Measurements from ENCODE around the gene HELB. TPM values are rescaled to one million over a fixed set of nuclear protein-coding genes. Genes with fewer than 3 reads are reported as not detected.

The HELB gene
- polyA plus RNA-seq, 1 donor from 2014 or later = 1.8 TPM

DNA sequence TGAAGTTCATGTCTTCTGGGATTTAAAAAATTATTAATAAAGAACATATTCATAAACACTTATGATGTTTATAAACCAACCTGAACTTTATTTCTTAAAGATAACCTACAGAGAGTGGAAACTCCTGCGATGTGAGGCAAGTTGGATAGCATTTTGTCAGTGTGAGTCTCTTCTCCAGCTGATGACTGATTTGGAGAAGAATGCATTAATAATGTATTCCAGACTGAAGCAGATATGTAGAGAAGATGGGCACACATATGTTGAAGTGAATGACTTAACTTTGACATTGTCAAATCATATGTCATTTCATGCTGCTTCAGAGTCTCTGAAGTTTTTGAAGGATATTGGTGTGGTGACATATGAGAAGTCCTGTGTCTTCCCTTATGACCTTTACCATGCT lies 7.3 kb downstream of the HELB start:
- no peaks in the 10 kb centered on the region for H4K20me1 ChIP-seq (ENCODE audit: insufficient read depth)
- TF ChIP-seq, protein P1, sequence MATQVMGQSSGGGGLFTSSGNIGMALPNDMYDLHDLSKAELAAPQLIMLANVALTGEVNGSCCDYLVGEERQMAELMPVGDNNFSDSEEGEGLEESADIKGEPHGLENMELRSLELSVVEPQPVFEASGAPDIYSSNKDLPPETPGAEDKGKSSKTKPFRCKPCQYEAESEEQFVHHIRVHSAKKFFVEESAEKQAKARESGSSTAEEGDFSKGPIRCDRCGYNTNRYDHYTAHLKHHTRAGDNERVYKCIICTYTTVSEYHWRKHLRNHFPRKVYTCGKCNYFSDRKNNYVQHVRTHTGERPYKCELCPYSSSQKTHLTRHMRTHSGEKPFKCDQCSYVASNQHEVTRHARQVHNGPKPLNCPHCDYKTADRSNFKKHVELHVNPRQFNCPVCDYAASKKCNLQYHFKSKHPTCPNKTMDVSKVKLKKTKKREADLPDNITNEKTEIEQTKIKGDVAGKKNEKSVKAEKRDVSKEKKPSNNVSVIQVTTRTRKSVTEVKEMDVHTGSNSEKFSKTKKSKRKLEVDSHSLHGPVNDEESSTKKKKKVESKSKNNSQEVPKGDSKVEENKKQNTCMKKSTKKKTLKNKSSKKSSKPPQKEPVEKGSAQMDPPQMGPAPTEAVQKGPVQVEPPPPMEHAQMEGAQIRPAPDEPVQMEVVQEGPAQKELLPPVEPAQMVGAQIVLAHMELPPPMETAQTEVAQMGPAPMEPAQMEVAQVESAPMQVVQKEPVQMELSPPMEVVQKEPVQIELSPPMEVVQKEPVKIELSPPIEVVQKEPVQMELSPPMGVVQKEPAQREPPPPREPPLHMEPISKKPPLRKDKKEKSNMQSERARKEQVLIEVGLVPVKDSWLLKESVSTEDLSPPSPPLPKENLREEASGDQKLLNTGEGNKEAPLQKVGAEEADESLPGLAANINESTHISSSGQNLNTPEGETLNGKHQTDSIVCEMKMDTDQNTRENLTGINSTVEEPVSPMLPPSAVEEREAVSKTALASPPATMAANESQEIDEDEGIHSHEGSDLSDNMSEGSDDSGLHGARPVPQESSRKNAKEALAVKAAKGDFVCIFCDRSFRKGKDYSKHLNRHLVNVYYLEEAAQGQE (IDR thresholded peaks at IDR 0.05; ENCODE audit: borderline replicate concordance) = no peak
- TF ChIP-seq, protein P2, sequence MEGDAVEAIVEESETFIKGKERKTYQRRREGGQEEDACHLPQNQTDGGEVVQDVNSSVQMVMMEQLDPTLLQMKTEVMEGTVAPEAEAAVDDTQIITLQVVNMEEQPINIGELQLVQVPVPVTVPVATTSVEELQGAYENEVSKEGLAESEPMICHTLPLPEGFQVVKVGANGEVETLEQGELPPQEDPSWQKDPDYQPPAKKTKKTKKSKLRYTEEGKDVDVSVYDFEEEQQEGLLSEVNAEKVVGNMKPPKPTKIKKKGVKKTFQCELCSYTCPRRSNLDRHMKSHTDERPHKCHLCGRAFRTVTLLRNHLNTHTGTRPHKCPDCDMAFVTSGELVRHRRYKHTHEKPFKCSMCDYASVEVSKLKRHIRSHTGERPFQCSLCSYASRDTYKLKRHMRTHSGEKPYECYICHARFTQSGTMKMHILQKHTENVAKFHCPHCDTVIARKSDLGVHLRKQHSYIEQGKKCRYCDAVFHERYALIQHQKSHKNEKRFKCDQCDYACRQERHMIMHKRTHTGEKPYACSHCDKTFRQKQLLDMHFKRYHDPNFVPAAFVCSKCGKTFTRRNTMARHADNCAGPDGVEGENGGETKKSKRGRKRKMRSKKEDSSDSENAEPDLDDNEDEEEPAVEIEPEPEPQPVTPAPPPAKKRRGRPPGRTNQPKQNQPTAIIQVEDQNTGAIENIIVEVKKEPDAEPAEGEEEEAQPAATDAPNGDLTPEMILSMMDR (IDR thresholded peaks at IDR 0.05; ENCODE audit: poor library complexity, severe bottlenecking) = no peak
- no peak for TF ChIP-seq POLR2AphosphoS5 (IDR thresholded peaks at IDR 0.05)
- no peak overlapping the region for H2AFZ ChIP-seq (ENCODE audit: low read depth, low read length)
- H3K9me3 ChIP-seq (ENCODE audit: low read length) = no peaks in the 10 kb centered on the region
- H3K4me3 ChIP-seq (ENCODE audit: low read length) = no peak overlapping the region
- H3K27ac ChIP-seq (ENCODE audit: low read length) = no peak overlapping the region
- no peak overlapping the region for H3K9ac ChIP-seq (ENCODE audit: low read length)
- H3K79me2 ChIP-seq (replicated peaks; ENCODE audit: insufficient read depth, low read length) = no peaks in the 10 kb centered on the region
- no peaks in the 10 kb centered on the region for H3K36me3 ChIP-seq (ENCODE audit: insufficient read depth, low read length)
- H3K27me3 ChIP-seq (ENCODE audit: insufficient read depth, low read depth, low read length) = no peaks in the 10 kb centered on the region
- no peaks in the 10 kb centered on the region for H3F3A ChIP-seq (ENCODE audit: insufficient read depth, low read length, poor library complexity, severe bottlenecking)
- H3K9me2 ChIP-seq (ENCODE audit: insufficient read depth, low read length) = no peaks in the 10 kb centered on the region
- no peak overlapping the region for H3K4me2 ChIP-seq (ENCODE audit: low read length)

DNA sequence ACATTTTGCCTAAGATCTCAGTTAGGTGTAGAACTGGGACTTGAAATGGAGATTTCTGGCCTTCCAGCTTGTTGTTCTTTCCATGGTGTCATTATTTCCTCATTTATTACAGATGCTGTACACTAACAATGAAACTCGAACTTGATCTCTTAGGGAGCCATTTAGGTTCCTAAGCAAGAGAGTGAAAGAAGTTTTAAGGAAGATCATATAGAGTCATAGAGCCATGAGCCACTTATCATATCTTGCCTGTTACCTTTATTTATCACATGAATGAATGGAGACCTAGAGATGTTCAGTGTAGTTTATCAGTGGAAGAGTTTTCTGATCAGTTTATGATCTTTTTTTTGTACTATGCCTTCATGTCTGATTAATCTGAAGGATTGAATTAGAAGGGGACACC lies 9.9 kb downstream of the HELB start:
- Histone ChIP-seq H3K4me2 (ENCODE audit: low read length) (no peak overlapping the region), H3K36me3 (ENCODE audit: insufficient read depth, low read length) (no peaks in the 10 kb centered on the region), H3K27ac (ENCODE audit: low read length) (no peak overlapping the region), H3K4me3 (ENCODE audit: low read length) (no peak overlapping the region), H3F3A (ENCODE audit: insufficient read depth, low read length, poor library complexity, severe bottlenecking) (no peaks in the 10 kb centered on the region), H3K9me3 (ENCODE audit: low read length) (no peaks in the 10 kb centered on the region), H3K27me3 (ENCODE audit: insufficient read depth, low read depth, low read length) (no peaks in the 10 kb centered on the region), H3K79me2 (replicated peaks; ENCODE audit: insufficient read depth, low read length) (no peaks in the 10 kb centered on the region), H3K9me2 (ENCODE audit: insufficient read depth, low read length) (no peaks in the 10 kb centered on the region), H4K20me1 (ENCODE audit: insufficient read depth) (no peaks in the 10 kb centered on the region), H3K9ac (ENCODE audit: low read length) (no peak overlapping the region), H2AFZ (ENCODE audit: low read depth, low read length) (no peak overlapping the region)
- no peak for TF ChIP-seq RAD21 (conservative IDR thresholded peaks at IDR 0.05)
- TF ChIP-seq EZH2 (IDR thresholded peaks at IDR 0.05; ENCODE audit: borderline replicate concordance, insufficient read depth, low read length, poor library complexity, severe bottlenecking) = no peak
- TF ChIP-seq POLR2AphosphoS5 (IDR thresholded peaks at IDR 0.05) = no peak
- no peak for TF ChIP-seq TAF1 (IDR thresholded peaks at IDR 0.05; ENCODE audit: low read depth)
- TF ChIP-seq EP300 (conservative IDR thresholded peaks at IDR 0.05; ENCODE audit: poor library complexity, severe bottlenecking) = no peak
- TF ChIP-seq, protein P2 (IDR thresholded peaks at IDR 0.05; ENCODE audit: poor library complexity, severe bottlenecking) = no peak
- TF ChIP-seq, protein P1 (IDR thresholded peaks at IDR 0.05; ENCODE audit: borderline replicate concordance) = no peak
- TF ChIP-seq MXI1 (conservative IDR thresholded peaks at IDR 0.05; ENCODE audit: poor library complexity, severe bottlenecking) = no peak
- TF ChIP-seq SMC3 (conservative IDR thresholded peaks at IDR 0.05; ENCODE audit: poor library complexity) = no peak
